HG03175 (cell line): ENCODE results near the gene CNPY1.
"Not testable (repeated sequence)": the region's sequence is repeated elsewhere in the genome, so short reads cannot be mapped to it uniquely, and the experiment has no call there.

Experiments
- ATAC-seq: cut with Tn5 transposase; IDR thresholded peaks from one replicate; pipeline ENCODE4 v1.9.1; 2021; ENCODE audit warnings: mild to moderate bottlenecking, moderate library complexity; ENCODE audit not compliant: unreplicated experiment

CNPY1 gene

GRCh38 chr7:155579565-155579964, 33.2 kb upstream of the CNPY1 start:
- ATAC-seq: no peak

- no peak for ATAC-seq
Measured at GRCh38 chr7:155578016-155578415, 31.7 kb upstream of the CNPY1 start.

DNA sequence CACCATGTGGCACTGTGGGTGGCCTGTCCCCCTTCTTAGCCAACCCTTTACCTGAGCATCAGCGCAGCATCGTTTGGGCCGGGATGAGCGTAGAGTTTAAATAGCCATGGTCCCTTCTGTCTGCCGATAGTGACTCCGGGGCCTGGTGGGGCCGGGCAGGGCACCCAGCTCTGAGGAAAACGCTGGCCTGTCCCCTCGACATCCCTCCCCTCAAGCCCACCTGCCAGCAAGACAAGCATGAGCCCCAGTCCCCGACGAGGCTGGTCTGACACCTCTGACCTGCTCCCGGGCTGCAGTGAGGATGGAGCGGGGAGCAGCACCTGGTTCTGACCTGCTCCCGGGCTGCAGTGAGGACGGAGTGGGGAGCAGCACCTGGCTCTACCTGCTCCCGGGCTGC, 31.1 kb upstream of the CNPY1 start:
- ATAC-seq: no peak

- ATAC-seq: no peak
Measured at GRCh38 chr7:155576900-155577508, 30.6 kb upstream of the CNPY1 start.

GRCh38 chr7:155576416-155576815, 30.1 kb upstream of the CNPY1 start:
- no peak for ATAC-seq

DNA sequence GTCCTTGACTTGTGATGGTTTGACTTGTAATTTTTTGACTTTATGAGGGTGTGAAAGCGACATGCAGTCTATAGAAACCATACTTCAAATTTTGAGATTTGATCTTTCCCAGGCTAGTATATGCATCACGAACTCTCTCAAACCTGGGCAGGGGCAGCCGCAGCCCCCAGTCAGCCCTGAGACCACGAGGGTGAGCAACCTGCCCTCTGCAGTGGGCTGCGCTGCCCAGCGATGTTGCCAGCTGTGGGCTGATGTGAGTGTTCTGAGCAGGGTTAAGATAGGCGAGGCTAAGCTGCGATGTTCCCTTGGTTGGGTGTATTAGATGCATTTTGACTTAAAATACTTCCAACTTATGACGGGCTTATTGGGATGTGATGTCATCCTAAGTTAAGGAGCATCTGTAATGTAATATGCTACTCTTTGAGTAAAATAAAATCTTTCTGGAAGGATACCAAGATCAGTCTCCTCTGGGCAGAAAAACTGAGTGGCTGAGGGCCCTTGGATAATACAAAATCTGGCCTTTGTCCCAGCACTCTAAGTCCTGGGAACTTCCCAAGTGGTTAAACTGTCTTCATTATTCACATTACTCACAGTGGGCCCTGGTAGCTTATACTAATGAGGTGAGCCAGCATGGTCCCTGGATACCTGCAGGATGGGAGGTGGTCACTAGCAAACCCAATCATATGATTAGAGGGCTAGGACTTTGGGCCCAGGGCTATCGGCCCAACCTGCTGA, 28.4 kb upstream of the CNPY1 start:
- no peak for ATAC-seq

GRCh38 chr7:155571581-155572345, 25.4 kb upstream of the CNPY1 start:
- ATAC-seq: no peak

DNA sequence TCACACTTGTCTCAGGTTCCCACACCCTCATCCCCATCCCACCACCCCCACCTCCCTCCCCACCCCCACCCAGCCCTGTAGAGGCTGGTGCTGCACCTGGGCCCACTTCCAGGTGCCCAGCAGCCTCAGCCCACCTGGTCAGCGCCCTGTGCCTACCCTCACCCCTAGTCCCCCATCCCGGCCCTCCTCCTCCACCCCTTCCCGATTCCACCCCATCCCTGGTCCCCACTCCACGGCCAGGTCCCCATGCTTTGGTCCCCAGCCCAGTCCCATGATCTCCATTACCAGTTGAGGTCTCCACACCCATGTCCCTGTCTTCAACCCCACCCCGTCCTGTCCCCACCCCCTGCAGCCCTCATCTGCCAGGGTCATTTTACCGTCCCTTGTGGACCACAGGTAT, 24.6 kb upstream of the CNPY1 start:
- no peak for ATAC-seq

DNA sequence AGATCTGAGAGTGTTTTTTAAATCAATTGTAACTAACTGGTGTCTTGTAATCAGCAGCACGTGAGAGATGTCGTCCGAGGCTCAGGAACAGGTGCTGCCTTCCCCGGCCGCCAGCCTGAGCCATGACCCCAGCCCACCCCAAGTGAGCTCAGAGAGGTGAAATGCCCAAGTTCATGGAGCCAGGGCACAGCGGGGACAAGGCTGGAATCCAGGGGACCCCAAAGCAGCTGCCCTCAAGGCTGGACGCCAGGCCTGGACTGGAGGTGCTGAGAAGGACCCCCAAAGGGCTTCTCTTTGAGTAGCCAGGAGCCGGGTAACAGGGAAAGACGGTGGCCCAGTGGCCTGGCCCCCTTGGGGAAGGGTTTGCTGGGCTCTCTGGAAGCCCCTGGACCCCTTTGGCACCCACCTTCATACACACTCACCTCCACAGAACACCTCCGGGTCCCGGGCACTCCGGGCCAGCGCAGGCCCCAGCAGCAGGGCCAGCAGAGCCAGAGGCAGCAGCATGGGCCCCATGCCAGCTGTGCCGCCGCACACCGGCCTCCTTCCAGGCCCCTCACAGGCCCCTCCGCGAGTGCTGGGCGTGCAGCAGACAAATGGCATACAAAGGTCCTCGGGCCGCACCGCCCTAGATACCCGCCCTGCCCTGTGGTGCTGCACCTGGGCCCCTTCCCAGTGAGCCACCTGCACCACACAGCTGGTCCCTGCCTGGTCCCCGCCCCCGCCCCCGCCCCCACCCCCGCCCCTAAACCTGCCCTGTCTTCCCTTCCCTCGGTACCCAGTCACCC, 24.0 kb upstream of the CNPY1 start:
- no peak for ATAC-seq

DNA sequence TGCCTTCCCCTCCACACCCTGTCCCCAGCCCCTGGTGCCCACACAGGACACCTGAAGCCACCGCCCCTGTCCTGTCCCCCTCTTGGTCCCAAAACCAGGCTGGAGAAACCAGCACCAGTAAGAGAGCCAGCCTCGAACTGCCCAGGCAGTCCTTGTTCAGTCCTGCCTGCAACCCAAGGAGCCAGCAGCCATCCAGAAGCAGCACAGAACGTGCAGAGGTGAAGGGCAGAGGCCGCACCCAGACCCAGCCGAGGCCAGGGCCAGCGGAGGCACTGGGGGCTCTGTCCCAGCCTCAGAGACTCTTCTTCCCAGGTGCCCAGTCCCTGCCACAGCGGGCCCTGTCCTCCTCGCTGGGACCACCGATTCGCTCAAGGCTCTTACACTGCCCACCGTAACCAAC, 23.3 kb upstream of the CNPY1 start:
- ATAC-seq: no peak

GRCh38 chr7:155568842-155569494, 22.6 kb upstream of the CNPY1 start:
- no peak for ATAC-seq

GRCh38 chr7:155568333-155568660, 21.9 kb upstream of the CNPY1 start:
- ATAC-seq: no peak

GRCh38 chr7:155567646-155568332, 21.4 kb upstream of the CNPY1 start:
- no peak for ATAC-seq

DNA sequence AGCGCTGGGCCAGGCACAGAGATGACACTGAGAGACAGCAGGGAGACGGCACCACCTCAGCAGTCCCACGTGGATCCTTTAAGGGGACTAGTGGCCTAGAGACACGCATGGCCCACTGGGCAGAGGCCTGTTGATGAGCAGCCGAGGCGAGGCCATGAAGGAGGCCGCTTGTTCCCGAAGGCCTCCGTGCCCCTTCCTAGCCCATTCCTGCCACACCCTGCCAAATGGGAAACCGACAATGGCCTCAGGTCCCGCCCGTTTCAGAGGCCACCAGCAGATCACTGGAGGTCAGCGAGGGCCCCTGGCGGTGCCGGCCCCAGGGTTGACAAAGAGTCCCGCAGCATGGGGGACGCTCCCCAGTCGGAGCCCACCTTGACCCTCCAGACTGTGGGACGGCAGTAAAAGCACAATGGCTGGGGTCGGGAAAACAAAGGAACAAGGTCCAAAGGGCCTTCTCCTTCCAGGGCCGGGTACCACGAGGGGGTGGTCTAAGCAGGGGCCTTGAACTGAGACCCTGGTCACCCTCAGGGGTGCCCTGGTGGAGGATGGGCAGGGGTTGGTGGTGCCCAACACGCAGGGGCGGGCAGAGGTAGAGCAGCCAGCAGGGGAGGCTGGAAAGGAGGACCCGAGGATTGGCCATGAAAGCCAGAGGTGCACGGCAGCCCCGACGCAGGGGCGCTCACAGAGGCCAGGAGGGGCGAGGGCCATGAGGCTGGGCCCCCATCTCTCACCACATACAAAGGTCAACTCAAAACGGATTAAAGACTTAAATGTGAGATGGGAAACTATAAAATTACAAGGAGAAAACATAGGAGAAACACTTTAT, 19.9 kb upstream of the CNPY1 start:
- no peak for ATAC-seq

- ATAC-seq: no peak
Measured at GRCh38 chr7:155565596-155565995, 19.2 kb upstream of the CNPY1 start.

DNA sequence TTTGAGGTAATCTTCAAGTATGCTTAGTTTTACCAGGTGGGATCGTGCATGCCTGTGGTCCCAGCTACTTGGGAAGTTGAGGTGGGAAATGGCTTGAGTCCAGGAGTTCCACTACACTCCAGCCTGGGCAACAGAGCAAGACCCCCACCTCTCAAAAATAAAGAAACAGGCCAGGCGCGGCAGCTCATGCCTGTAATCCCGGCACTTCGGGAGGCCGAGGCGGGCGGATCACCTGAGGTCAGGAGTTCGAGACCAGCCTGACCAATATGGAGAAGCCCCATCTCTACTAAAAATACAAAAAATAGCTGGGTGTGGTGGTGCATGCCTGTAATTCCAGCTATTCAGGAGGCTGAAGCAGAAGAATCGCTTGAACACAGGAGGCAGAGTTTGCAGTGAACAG, 16.6 kb upstream of the CNPY1 start:
- ATAC-seq: not testable (repeated sequence)

DNA sequence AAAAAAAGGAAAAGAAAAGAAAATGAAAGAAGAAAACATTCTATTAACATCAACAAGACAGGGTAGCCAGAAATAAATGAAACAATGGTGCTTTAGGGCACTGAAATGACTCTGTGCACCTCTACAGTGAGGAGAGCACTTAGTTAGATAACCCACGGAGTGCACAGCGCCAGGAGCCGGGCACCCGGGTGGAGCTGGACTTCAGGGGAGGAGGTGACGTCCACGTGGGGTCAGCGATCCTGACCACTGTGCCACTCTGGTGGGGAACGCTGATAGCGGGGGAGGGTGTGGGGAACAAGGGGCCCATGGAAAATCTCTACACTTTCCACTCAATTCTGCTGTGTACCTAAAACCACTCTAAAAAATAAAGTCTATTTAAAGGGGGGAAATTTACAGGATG, 15.7 kb upstream of the CNPY1 start:
- ATAC-seq: no peak

GRCh38 chr7:155560982-155561686, 14.8 kb upstream of the CNPY1 start:
- no peak for ATAC-seq
